ENCODE data around the gene TNS3. TPM values are rescaled to one million over a fixed set of nuclear protein-coding genes. Genes with fewer than 3 reads are reported as not detected.

TNS3 gene
- polyA plus RNA-seq, 1 donor: 66.7 TPM

DNA sequence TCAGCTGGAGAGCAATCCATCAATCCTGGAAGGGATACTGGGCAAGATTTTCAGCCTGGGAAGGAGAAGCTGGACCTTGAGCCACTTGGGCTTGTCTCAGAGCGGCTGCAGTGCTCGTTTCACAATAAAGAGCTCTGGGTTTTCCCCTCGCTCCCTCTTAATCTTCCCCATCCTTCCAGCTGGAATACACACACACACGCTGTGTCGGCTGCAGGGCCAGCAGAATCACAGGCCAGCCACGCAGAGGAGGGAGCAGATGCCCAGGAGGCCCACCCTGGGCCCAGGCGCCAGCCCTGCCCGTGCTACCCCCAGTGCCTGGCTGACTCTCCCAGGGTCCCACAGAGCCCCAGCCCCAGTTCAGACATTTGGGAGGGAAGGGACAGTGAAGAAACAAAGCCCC is 255.1 kb downstream of the TNS3 start:
- H3K4me3 ChIP-seq (ENCODE audit: low read length): no peak overlapping the region
- no CpG with 5 or more reads among the region's 8 CpGs for WGBS (ENCODE audit: insufficient coverage, low lambda C conversion rate)
- peak overlapping the region; percentile 79 for H3K27ac ChIP-seq (ENCODE audit: low read length)
- peak in 1 of 2 donors; percentile 54 for DNase-seq
- H3K36me3 ChIP-seq (ENCODE audit: control insufficient read depth, insufficient read depth, low read length): peaks cover 47% of the 10 kb centered on the region
- H3K27me3 ChIP-seq (ENCODE audit: control insufficient read depth, insufficient read depth, low read length): no peaks in the 10 kb centered on the region
- no peaks in the 10 kb centered on the region for H3K9me3 ChIP-seq (ENCODE audit: control insufficient read depth, low read depth, low read length)
- H3K4me1 ChIP-seq (ENCODE audit: control insufficient read depth, insufficient read depth, low read length): peaks cover 46% of the 10 kb centered on the region

DNA sequence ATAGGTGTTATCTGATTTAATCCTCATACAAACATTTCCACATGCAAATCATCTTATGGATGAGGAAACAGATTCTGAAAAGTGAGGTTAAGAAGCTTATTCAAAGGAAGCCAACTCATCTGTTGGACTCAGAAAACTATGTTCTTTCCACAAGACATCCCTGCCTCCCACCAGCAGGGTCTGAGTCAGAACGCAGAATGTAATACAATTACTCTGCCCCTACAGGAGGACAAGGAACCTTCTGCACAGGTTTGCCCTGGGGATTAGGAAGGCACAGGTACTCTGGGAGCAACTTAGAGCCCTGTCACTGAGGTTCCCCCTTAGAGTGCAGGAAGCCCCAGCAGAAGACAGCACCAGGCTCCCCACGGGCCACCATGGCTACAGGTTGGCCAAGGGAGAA is 255.7 kb downstream of the TNS3 start:
- WGBS (ENCODE audit: insufficient coverage, low lambda C conversion rate): no CpG with 5 or more reads among the region's 2 CpGs
- no peak for DNase-seq
- H3K36me3 ChIP-seq (ENCODE audit: control insufficient read depth, insufficient read depth, low read length): peaks cover 47% of the 10 kb centered on the region

GRCh38 chr7:47325337-47325736 is 256.6 kb downstream of the TNS3 start:
- peak in 1 of 2 donors; percentile 47 for DNase-seq
- Histone ChIP-seq H3K4me1 (ENCODE audit: control insufficient read depth, insufficient read depth, low read length) (peaks cover 46% of the 10 kb centered on the region), H3K27ac (ENCODE audit: low read length) (peak overlapping the region; percentile 79), H3K36me3 (ENCODE audit: control insufficient read depth, insufficient read depth, low read length) (peaks cover 48% of the 10 kb centered on the region), H3K9me3 (ENCODE audit: control insufficient read depth, low read depth, low read length) (no peaks in the 10 kb centered on the region), H3K27me3 (ENCODE audit: control insufficient read depth, insufficient read depth, low read length) (no peaks in the 10 kb centered on the region), H3K4me3 (ENCODE audit: low read length) (no peak overlapping the region)
- WGBS (ENCODE audit: insufficient coverage, low lambda C conversion rate): 80% methylated on average over 1 of the region's 6 CpGs

More for the DNA sequence above, 255.7 kb downstream of the TNS3 start:
- H3K27me3 ChIP-seq (ENCODE audit: control insufficient read depth, insufficient read depth, low read length): no peaks in the 10 kb centered on the region
- H3K4me3 ChIP-seq (ENCODE audit: low read length): no peak overlapping the region
- H3K9me3 ChIP-seq (ENCODE audit: control insufficient read depth, low read depth, low read length): no peaks in the 10 kb centered on the region
- H3K27ac ChIP-seq (ENCODE audit: low read length): peak overlapping the region; percentile 79
- H3K4me1 ChIP-seq (ENCODE audit: control insufficient read depth, insufficient read depth, low read length): peaks cover 46% of the 10 kb centered on the region

DNA sequence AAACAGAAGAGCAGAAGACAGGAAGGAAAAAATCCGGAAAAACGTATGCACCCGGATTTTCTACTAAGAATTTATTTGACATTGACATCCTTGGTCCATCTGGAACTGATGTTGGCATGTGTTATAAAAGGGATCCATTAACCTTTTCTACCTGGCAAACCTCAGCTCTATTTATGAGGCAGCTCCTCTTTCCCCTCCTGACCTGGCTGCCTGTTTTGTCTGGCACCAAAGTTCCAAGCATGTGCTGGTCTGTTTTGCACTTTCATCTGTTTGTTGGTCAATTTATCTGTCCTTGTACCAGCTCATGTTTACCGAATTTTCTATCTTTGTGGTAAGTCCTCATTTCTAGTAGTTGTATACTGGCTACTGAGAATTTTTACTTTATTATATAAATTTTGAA is 258.0 kb downstream of the TNS3 start:
- DNase-seq: no peak
- no peaks in the 10 kb centered on the region for H3K27me3 ChIP-seq (ENCODE audit: control insufficient read depth, insufficient read depth, low read length)
- H3K4me1 ChIP-seq (ENCODE audit: control insufficient read depth, insufficient read depth, low read length): peaks cover 39% of the 10 kb centered on the region
- no peak overlapping the region for H3K4me3 ChIP-seq (ENCODE audit: low read length)
- peaks cover 48% of the 10 kb centered on the region for H3K36me3 ChIP-seq (ENCODE audit: control insufficient read depth, insufficient read depth, low read length)
- 74% methylated on average over 3 of the region's 4 CpGs for WGBS (ENCODE audit: insufficient coverage, low lambda C conversion rate)
- no peaks in the 10 kb centered on the region for H3K9me3 ChIP-seq (ENCODE audit: control insufficient read depth, low read depth, low read length)
- no peak overlapping the region for H3K27ac ChIP-seq (ENCODE audit: low read length)

DNA sequence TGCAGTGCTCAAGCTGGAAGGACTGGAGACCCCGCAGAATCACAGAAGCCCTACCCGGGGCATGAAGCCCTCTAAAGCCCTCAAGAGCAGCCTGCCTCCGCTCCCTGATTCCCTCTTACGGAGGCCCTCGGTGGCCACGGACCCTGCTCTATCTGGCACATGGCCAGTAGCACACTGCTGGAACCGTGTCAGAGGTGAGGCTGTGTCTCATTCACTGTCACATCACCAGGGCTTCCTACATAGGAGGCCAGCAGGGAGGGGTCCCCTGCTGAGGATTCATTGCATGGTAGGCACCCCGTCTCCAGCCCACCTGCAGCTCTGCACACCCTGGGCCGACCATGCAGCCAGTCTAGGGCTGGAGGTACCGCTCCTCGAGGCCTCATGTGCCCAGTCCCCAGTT is 259.2 kb downstream of the TNS3 start:
- no peak overlapping the region for H3K27ac ChIP-seq (ENCODE audit: low read length)
- H3K4me1 ChIP-seq (ENCODE audit: control insufficient read depth, insufficient read depth, low read length): peaks cover 27% of the 10 kb centered on the region
- no peaks in the 10 kb centered on the region for H3K9me3 ChIP-seq (ENCODE audit: control insufficient read depth, low read depth, low read length)
- no CpG with 5 or more reads among the region's 11 CpGs for WGBS (ENCODE audit: insufficient coverage, low lambda C conversion rate)
- peaks cover 56% of the 10 kb centered on the region for H3K36me3 ChIP-seq (ENCODE audit: control insufficient read depth, insufficient read depth, low read length)
- H3K4me3 ChIP-seq (ENCODE audit: low read length): no peak overlapping the region
- H3K27me3 ChIP-seq (ENCODE audit: control insufficient read depth, insufficient read depth, low read length): no peaks in the 10 kb centered on the region
- no peak for DNase-seq

GRCh38 chr7:47320296-47320695 is 261.6 kb downstream of the TNS3 start:
- Histone ChIP-seq H3K27ac (ENCODE audit: low read length) (no peak overlapping the region), H3K27me3 (ENCODE audit: control insufficient read depth, insufficient read depth, low read length) (no peaks in the 10 kb centered on the region), H3K4me1 (ENCODE audit: control insufficient read depth, insufficient read depth, low read length) (peaks cover 4% of the 10 kb centered on the region), H3K9me3 (ENCODE audit: control insufficient read depth, low read depth, low read length) (no peaks in the 10 kb centered on the region), H3K4me3 (ENCODE audit: low read length) (no peak overlapping the region), H3K36me3 (ENCODE audit: control insufficient read depth, insufficient read depth, low read length) (peaks cover 60% of the 10 kb centered on the region)
- no peak for DNase-seq
- no CpG with 5 or more reads among the region's 5 CpGs for WGBS (ENCODE audit: insufficient coverage, low lambda C conversion rate)

DNA sequence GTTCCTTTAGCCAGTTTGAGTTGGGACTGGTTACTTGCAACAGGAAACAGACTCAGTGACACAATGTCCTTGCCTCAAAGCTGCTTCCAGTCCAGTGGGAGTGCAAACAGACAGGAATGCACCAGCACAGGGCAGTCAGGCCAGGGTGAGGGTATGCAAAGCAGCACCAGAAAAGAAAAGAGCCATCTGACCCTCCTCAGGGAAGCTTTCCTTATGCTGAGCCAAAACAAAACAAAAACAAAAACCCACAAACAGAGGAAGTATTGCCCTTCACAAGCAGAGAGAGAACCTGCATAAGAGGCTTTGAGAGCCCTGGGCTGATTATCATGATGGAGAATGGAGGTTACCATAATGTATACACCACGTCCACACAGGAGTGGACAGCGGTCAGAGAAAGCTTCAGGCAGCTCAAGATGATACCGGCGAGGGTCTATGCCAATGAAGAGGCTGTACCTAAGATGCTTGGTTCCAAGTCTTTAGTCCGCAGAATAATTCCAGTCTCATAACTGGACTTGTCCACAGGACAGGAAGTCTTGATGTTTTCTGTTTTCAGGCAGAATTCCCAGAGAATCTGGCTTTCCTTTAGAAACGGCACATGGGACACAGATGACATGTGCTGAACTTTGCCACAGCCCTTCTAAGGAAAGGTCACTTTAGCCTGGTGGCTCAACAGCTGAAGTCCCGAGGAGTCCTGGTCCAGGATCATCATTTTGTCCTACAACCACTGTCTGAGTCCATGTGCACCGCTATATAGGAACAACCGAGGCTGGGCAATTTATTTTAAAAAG is 263.3 kb downstream of the TNS3 start:
- Histone ChIP-seq H3K27me3 (ENCODE audit: control insufficient read depth, insufficient read depth, low read length) (no peaks in the 10 kb centered on the region), H3K4me1 (ENCODE audit: control insufficient read depth, insufficient read depth, low read length) (no peaks in the 10 kb centered on the region), H3K9me3 (ENCODE audit: control insufficient read depth, low read depth, low read length) (no peaks in the 10 kb centered on the region), H3K36me3 (ENCODE audit: control insufficient read depth, insufficient read depth, low read length) (peaks cover 69% of the 10 kb centered on the region), H3K27ac (ENCODE audit: low read length) (no peak overlapping the region), H3K4me3 (ENCODE audit: low read length) (no peak overlapping the region)
- no CpG with 5 or more reads among the region's 9 CpGs for WGBS (ENCODE audit: insufficient coverage, low lambda C conversion rate)
- DNase-seq: no peak

DNA sequence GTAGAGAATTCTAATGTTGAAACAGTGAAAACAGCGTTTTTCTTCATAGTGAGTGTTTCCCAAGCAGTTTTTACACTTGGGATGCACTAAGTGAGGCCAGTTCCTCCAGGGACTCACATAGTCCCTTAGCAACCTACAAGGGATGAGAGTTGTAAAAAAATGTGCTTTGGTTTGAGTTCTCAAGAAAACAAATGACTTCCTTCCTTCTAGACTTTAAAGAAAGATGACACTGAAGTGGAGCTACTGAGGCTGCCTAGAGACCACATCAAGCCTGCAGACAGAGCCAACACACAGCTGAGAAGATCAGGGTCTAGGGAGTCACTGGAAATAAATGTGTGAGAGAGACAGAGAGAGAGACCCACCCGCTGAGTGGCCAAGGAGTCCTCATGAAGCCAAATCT is 264.4 kb downstream of the TNS3 start:
- Histone ChIP-seq H3K4me1 (ENCODE audit: control insufficient read depth, insufficient read depth, low read length) (no peaks in the 10 kb centered on the region), H3K9me3 (ENCODE audit: control insufficient read depth, low read depth, low read length) (no peaks in the 10 kb centered on the region), H3K4me3 (ENCODE audit: low read length) (no peak overlapping the region), H3K27ac (ENCODE audit: low read length) (no peak overlapping the region), H3K36me3 (ENCODE audit: control insufficient read depth, insufficient read depth, low read length) (peaks cover 70% of the 10 kb centered on the region), H3K27me3 (ENCODE audit: control insufficient read depth, insufficient read depth, low read length) (no peaks in the 10 kb centered on the region)
- no peak for DNase-seq
- WGBS (ENCODE audit: insufficient coverage, low lambda C conversion rate): no CpG with 5 or more reads among the region's 2 CpGs

DNA sequence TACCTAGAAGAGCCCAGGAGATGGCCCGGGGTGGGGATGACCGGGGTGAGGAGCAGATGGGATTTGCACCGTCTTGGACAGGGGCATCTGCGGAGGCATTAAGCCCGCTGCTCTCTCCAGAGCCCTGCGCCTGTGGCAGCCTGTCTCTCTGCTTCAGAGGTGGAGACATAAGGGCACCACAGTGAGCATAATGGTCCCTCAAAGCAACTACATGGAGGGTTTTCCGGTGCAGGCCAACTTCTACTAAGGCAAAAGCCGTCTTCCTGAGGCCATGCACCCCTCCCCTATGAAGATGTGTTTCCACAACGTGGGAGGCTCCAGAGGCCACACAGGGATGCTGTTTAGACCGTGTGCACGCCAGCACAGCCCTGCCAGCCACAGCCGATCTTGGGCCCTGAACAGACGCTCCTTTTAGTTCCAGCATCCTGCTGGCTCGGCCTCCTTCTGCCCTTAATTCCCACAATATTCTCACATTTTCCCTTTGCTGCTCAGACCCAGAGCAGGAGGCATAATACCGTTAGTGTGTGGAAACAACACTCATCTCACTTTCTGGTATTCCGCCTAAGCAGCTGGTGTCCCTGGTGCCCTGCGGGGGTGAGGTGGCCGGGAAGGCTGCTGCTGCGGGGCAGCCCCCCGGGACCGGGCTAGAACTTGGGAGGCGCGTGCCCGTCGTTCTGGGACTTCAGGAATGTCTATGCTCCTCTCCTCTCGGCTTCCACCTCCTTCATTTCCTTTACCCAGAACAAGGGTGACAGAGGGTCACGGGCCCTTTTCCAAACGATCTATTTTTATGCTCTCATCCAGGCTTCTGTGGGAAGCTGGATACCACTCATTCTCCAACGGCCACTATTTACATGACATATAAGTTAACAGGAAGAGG is 266.9 kb downstream of the TNS3 start:
- Histone ChIP-seq H3K9me3 (ENCODE audit: control insufficient read depth, low read depth, low read length) (no peaks in the 10 kb centered on the region), H3K27ac (ENCODE audit: low read length) (no peak overlapping the region), H3K36me3 (ENCODE audit: control insufficient read depth, insufficient read depth, low read length) (peaks cover 61% of the 10 kb centered on the region), H3K27me3 (ENCODE audit: control insufficient read depth, insufficient read depth, low read length) (no peaks in the 10 kb centered on the region), H3K4me1 (ENCODE audit: control insufficient read depth, insufficient read depth, low read length) (no peaks in the 10 kb centered on the region), H3K4me3 (ENCODE audit: low read length) (no peak overlapping the region)
- DNase-seq: no peak
- WGBS (ENCODE audit: insufficient coverage, low lambda C conversion rate): no CpG with 5 or more reads among the region's 29 CpGs

DNA sequence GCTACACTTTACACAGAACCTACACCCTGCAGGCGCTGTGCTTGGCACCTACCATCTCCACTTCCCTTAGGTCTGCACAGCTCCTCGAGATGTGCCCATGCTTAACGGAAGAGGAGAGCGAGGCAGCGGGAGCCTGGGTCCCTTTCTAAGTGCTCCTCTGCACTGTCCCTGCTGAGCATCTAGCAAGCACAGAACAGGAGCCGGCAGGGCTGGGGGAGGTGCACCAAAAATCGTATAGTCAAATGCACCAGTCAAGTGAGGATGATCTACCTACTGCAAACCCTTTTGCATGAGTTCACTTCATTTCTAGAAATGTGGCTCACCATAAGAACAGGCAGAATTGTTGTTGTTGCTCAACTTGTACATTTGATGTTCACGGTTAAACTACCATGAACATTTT is 267.7 kb downstream of the TNS3 start:
- no peak for DNase-seq
- H3K27me3 ChIP-seq (ENCODE audit: control insufficient read depth, insufficient read depth, low read length): no peaks in the 10 kb centered on the region
- no CpG with 5 or more reads among the region's 8 CpGs for WGBS (ENCODE audit: insufficient coverage, low lambda C conversion rate)
- no peaks in the 10 kb centered on the region for H3K9me3 ChIP-seq (ENCODE audit: control insufficient read depth, low read depth, low read length)
- no peak overlapping the region for H3K4me3 ChIP-seq (ENCODE audit: low read length)
- H3K36me3 ChIP-seq (ENCODE audit: control insufficient read depth, insufficient read depth, low read length): peaks cover 56% of the 10 kb centered on the region
- no peak overlapping the region for H3K27ac ChIP-seq (ENCODE audit: low read length)
- no peaks in the 10 kb centered on the region for H3K4me1 ChIP-seq (ENCODE audit: control insufficient read depth, insufficient read depth, low read length)

All from large intestine (tissue), 3 donors.